LNCaP clone FGC (cell line): ENCODE results near the gene ADGRV1.

ENCODE experiments used
- DNase-seq: peaks from one replicate; pipeline ENCODE4 v3.0.0-alpha.2; 2011; ENCODE audit warnings: low read depth
- H3K4me3 ChIP-seq: 2 replicates; pipeline ENCODE4 v1.5.1; 2011; ENCODE audit warnings: mild to moderate bottlenecking, low read depth, low read length, control low read depth
- TF ChIP-seq, protein P1 (sequence below): IDR thresholded peaks from 2 replicates; pipeline ENCODE4 v1.5.1; 2012; ENCODE audit warnings: mild to moderate bottlenecking; ENCODE audit not compliant: control insufficient read depth, insufficient read depth; ENCODE audit errors: extremely low read depth

ADGRV1 gene

GRCh38 chr5:91164424-91164823 is 605.8 kb downstream of the ADGRV1 start:
- TF ChIP-seq, protein P1, sequence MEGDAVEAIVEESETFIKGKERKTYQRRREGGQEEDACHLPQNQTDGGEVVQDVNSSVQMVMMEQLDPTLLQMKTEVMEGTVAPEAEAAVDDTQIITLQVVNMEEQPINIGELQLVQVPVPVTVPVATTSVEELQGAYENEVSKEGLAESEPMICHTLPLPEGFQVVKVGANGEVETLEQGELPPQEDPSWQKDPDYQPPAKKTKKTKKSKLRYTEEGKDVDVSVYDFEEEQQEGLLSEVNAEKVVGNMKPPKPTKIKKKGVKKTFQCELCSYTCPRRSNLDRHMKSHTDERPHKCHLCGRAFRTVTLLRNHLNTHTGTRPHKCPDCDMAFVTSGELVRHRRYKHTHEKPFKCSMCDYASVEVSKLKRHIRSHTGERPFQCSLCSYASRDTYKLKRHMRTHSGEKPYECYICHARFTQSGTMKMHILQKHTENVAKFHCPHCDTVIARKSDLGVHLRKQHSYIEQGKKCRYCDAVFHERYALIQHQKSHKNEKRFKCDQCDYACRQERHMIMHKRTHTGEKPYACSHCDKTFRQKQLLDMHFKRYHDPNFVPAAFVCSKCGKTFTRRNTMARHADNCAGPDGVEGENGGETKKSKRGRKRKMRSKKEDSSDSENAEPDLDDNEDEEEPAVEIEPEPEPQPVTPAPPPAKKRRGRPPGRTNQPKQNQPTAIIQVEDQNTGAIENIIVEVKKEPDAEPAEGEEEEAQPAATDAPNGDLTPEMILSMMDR, result no peak
- H3K4me3 ChIP-seq, result no peak overlapping the region
- DNase-seq, result no peak

- DNase-seq, result no peak
- H3K4me3 ChIP-seq, result no peak overlapping the region
- TF ChIP-seq, protein P1, result no peak
Measured at GRCh38 chr5:91166059-91166807, 607.6 kb downstream of the ADGRV1 start.

- no peak overlapping the region for H3K4me3 ChIP-seq
- TF ChIP-seq, protein P1, result no peak
- no peak for DNase-seq
Measured at GRCh38 chr5:91168859-91169258, 610.3 kb downstream of the ADGRV1 start.

DNA sequence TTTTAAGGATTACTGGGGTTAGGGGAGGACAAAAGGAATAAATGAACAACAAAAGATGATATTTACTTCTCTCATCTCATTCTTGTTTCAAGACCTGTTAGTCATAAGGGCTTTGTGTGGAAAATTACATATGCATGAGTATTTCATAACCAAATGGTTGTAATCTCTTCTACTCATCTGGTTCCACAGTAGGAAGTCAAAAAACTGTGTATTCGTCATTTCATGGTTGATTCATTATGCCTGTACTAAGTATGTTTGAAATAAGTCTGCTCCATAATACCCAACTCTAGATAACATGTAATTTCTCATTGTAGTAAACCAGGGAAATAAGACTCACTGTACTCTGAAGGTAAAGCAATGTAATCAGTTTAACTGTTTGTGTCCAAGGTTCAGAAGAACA is 611.7 kb downstream of the ADGRV1 start:
- TF ChIP-seq, protein P1, result no peak
- no peak for DNase-seq
- no peak overlapping the region for H3K4me3 ChIP-seq

GRCh38 chr5:91171322-91171721 is 612.7 kb downstream of the ADGRV1 start:
- no peak for DNase-seq
- TF ChIP-seq, protein P1, result no peak
- H3K4me3 ChIP-seq, result no peak overlapping the region

- DNase-seq, result no peak
- TF ChIP-seq, protein P1, result no peak
- no peak overlapping the region for H3K4me3 ChIP-seq
Measured at GRCh38 chr5:91174396-91174795, 615.8 kb downstream of the ADGRV1 start.

DNA sequence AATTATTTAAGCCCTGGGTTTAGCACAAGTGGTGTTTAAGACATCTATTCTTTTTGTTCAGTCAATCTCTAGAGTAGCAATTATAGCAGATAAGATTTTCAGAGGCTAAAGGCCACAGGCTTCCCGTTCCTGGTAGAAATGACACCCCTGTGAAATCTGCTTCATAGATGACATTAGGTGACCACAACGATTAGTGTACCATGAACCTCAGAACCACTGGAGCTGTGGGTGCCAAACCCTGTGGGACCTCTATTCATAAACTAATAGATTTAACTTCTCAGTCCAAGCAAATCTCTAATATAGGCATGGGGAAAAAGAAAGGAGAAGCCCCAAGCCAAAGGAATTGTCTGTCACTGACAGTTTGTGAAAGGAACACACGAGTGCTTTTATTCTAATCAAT is 617.1 kb downstream of the ADGRV1 start:
- TF ChIP-seq, protein P1, result no peak
- H3K4me3 ChIP-seq, result no peak overlapping the region
- no peak for DNase-seq
